Measurements from ENCODE around the gene EI24. TPM values are rescaled to one million over a fixed set of nuclear protein-coding genes. Genes with fewer than 3 reads are reported as not detected.

EI24 gene
- total RNA-seq, 2 donors from 2014 or later: 27.4 to 35.6 TPM

DNA sequence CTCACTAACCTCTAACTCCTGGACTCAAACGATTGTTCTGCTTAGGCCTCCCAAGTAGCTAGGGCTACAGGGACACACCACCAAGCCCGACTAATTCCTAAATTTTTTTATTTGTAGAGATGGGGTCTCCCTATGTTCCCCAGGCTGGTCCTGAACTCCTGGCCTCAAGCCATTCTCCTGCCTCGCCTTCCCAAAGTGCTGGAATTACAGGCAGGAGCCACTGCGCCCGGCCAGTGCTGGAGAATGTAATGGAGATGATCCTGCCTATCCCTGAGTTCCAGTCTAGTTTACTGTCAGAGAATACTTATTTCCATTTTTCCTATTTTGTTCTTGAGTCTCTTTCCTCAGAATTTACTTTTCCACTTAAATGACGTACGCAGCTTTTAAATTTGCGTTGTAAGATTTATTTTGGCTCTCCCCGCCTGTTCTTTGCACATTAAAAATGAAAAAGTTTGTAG is 55.5 kb downstream of the EI24 start, which contains the start of gene CHEK1:
CHEK1 (plus strand) TSS at position 408 of the 458 bp plus-strand sequence. CDS start 1,606 bp downstream, outside the sequence.
- Mint-ChIP-seq H3K36me3 (ENCODE audit: insufficient read depth in 2 of 2) (peaks cover 16 to 29% of the 10 kb centered on the region in 2 donors), H3K4me1 (ENCODE audit: low read depth) (peaks cover 24% of the 10 kb centered on the region), H3K27me3 (ENCODE audit: low read depth) (no peaks in the 10 kb centered on the region), H3K9me3 (no peaks in the 10 kb centered on the region), H3K27ac (peak within 1 kb of the TSS; percentile 90), H3K4me3 (peak within 1 kb of the TSS; percentile 92 to 100)
- ATAC-seq (replicated peaks in 1 of 2) (no peak), DNase-seq (no peak)

- Mint-ChIP-seq H3K27ac (peak overlapping the region; percentile 90), H3K4me3 (peak overlapping the region; percentile 92 to 100), H3K9me3 (no peaks in the 10 kb centered on the region), H3K36me3 (ENCODE audit: insufficient read depth in 2 of 2) (peaks cover 14 to 27% of the 10 kb centered on the region in 2 donors), H3K27me3 (ENCODE audit: low read depth) (no peaks in the 10 kb centered on the region), H3K4me1 (ENCODE audit: low read depth) (peaks cover 24% of the 10 kb centered on the region)
- DNase-seq (no peak), ATAC-seq (replicated peaks in 1 of 2) (no peak)
Measured at GRCh38 chr11:125625225-125625629, 56.0 kb downstream of the EI24 start.

- H3K4me3 Mint-ChIP-seq: peak overlapping the region; percentile 92 to 100
- ATAC-seq (replicated peaks in 1 of 2) (peak; percentile 94), DNase-seq (peak; percentile 87 to 89)
- H3K36me3 Mint-ChIP-seq (ENCODE audit: insufficient read depth in 2 of 2): peaks cover 14 to 26% of the 10 kb centered on the region in 2 donors
- peak overlapping the region; percentile 90 for H3K27ac Mint-ChIP-seq
- no peaks in the 10 kb centered on the region for H3K9me3 Mint-ChIP-seq
- peaks cover 25% of the 10 kb centered on the region for H3K4me1 Mint-ChIP-seq (ENCODE audit: low read depth)
- H3K27me3 Mint-ChIP-seq (ENCODE audit: low read depth): no peaks in the 10 kb centered on the region
Measured at GRCh38 chr11:125625630-125626287, 56.5 kb downstream of the EI24 start.

DNA sequence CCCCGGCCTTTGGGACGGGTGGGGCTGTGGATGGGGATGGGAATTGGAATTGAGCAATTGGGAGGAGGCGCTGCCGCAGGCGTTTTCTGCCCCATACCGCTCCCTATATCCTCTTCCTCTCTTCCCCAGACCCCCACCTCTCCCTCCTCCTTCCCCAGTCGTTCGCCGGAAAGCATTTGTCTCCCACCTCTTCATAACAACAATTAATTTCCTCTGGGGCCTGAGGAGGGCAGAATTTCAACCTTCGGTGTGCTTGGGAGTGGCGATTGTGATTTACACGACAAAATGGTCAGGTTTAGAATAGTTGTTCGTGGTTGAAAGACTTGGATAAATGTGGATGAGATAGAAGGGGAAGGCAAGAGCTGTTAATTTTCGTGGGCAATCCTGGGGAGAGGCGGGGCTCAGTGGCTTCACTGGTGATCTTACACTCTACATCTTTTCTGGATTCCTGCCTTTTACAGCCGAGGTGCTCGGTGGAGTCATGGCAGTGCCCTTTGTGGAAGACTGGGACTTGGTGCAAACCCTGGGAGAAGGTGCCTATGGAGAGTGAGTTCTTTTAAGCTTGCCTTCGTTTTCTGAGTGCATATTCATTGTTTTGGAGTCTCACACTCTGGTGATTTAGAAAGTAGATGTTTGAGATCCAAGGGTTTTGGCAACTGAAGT is 57.1 kb downstream of the EI24 start:
- DNase-seq (peak in 1 of 2 donors; percentile 32), ATAC-seq (replicated peaks in 1 of 2) (peak in 1 of 2 donors; percentile 16)
- Mint-ChIP-seq H3K36me3 (ENCODE audit: insufficient read depth in 2 of 2) (peaks cover 16 to 28% of the 10 kb centered on the region in 2 donors), H3K9me3 (no peaks in the 10 kb centered on the region), H3K4me1 (ENCODE audit: low read depth) (peaks cover 28% of the 10 kb centered on the region), H3K27me3 (ENCODE audit: low read depth) (no peaks in the 10 kb centered on the region), H3K27ac (peak overlapping the region; percentile 81), H3K4me3 (peak overlapping the region; percentile 92 to 100)

- Mint-ChIP-seq H3K27ac (peak overlapping the region; percentile 90), H3K4me1 (ENCODE audit: low read depth) (peaks cover 28% of the 10 kb centered on the region), H3K27me3 (ENCODE audit: low read depth) (no peaks in the 10 kb centered on the region), H3K4me3 (peak overlapping the region; percentile 92 to 100), H3K36me3 (ENCODE audit: insufficient read depth in 2 of 2) (peaks cover 16 to 28% of the 10 kb centered on the region in 2 donors), H3K9me3 (no peaks in the 10 kb centered on the region)
- ATAC-seq (replicated peaks in 1 of 2) (no peak), DNase-seq (no peak)
Measured at GRCh38 chr11:125627236-125627910, 58.1 kb downstream of the EI24 start.

Other genes with a start within 250 kb of the EI24 start
- 1 to 10 TPM; 4.7 to 7.1 TPM for gene FEZ1, start 73.2 kb upstream of the EI24 start, total RNA-seq
- 100 to 1,000 TPM; 121 to 123 TPM for gene STT3A, start 23.4 kb downstream of the EI24 start, total RNA-seq
- 100 to 1,000 TPM; 135 to 180 TPM for gene CHEK1, start 55.7 kb downstream of the EI24 start, total RNA-seq
- gene ACRV1, start 111.4 kb downstream of the EI24 start, total RNA-seq: under 1 TPM in 1 of 2 donors, not detected in 1; 0.23 TPM
- not detected for gene PATE1, start 176.8 kb downstream of the EI24 start, total RNA-seq
- under 1 TPM in 1 of 2 donors, not detected in 1; 0.14 TPM for gene PATE2, start 209.4 kb downstream of the EI24 start, total RNA-seq
- gene PATE3, start 218.7 kb downstream of the EI24 start, total RNA-seq: not detected

Measured in activated T-cell treated with anti-CD3 and anti-CD28 coated beads, Interleukin-2, amount 50 U/mL, for 72 hours (primary cell).